ENCODE results near the gene FANCE.
A peak's percentile ranks its signal among the peaks of the same experiment; 100 is the strongest.

The FANCE gene

DNA sequence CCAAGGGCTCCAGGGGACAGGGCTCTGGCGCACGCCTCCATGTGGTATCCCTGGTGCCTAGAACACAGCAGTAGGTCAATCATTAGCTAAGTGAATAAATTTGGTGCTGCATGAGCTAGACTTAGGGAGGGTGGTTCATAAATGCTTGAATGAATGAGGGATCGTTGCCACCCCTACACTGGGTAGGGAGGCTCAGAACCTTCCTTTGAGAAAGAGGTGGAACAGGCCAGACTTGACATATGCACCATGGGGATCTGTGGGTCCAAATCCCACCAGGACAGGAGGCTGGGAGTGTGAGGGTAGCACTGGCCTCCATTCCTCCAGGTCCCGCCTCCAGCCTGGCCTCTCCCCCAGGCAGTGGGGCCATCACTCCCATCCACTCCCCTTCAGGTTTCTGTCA, 30.9 kb downstream of the FANCE start:
- Mint-ChIP-seq H3K36me3 (ENCODE audit: low read depth) (peaks cover 17% of the 10 kb centered on the region), H3K4me1 (peaks cover 55% of the 10 kb centered on the region), H3K4me3 (no peak overlapping the region), H3K27ac (no peak overlapping the region), H3K9me3 (no peaks in the 10 kb centered on the region), H3K27me3 (ENCODE audit: low read depth, poor library complexity) (no peaks in the 10 kb centered on the region)
- no peak for DNase-seq
- TF ChIP-seq, protein P1, sequence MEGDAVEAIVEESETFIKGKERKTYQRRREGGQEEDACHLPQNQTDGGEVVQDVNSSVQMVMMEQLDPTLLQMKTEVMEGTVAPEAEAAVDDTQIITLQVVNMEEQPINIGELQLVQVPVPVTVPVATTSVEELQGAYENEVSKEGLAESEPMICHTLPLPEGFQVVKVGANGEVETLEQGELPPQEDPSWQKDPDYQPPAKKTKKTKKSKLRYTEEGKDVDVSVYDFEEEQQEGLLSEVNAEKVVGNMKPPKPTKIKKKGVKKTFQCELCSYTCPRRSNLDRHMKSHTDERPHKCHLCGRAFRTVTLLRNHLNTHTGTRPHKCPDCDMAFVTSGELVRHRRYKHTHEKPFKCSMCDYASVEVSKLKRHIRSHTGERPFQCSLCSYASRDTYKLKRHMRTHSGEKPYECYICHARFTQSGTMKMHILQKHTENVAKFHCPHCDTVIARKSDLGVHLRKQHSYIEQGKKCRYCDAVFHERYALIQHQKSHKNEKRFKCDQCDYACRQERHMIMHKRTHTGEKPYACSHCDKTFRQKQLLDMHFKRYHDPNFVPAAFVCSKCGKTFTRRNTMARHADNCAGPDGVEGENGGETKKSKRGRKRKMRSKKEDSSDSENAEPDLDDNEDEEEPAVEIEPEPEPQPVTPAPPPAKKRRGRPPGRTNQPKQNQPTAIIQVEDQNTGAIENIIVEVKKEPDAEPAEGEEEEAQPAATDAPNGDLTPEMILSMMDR (IDR thresholded peaks at IDR 0.05), result no peak

DNA sequence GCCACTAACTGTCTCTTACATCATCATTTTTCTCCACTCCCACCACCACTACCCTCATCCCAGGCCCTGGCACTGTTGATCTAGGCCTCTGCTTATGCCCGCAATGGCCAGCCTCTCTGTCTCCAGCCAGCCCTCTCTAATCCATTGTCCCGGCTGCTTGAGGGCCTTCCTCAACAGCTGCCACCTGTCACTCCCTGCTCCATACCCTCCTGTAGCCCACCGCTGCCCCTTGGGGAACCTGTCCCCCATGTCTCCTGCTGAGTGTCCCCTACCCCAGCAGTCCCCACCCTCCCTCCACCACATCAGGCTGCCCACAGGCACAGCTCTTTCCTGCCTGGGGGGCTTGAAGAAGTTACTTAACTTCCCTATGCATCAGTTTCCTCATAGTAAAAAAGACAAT, 31.4 kb downstream of the FANCE start:
- H3K36me3 Mint-ChIP-seq (ENCODE audit: low read depth), result peaks cover 13% of the 10 kb centered on the region
- DNase-seq, result no peak

DNA sequence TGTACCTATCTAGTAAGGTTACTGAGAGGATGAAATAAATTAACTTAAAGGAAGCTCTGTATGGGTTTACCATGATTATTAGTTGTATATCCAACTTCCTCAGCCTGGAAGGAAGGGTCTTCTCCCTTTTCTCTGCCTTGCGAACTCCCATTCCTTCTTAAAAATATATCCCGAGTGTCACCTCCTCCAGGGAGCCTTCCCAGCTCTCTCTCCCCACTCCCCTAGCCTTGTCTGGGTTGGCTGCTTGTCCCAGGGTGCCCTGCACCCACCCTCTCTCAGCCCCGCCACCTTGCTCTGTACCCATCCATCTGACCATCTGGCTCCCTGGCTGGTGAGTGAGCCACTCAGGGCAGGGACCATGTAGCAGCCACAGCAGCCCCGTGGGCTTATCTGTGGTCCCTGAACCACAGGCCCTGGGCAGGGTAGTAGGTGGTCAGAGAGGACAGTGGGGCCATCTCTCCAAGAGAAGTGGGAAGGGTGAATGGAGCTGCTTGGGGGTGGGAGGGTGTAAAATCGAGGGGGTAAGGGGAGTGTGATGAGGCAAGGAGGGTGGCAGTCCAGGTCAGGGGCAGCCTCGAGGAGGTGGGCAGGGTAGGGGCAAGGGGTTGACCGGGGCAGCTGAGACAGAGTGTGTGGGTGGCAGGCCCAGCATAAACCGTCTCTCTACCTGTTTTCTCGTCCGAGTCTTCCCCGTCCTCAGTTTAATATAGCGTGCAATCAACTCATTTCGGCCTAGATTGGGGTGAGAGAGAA, 31.9 kb downstream of the FANCE start:
- Mint-ChIP-seq H3K4me3 (no peak overlapping the region), H3K27ac (peak overlapping the region; percentile 54), H3K27me3 (ENCODE audit: low read depth, poor library complexity) (no peaks in the 10 kb centered on the region), H3K4me1 (peaks cover 63% of the 10 kb centered on the region), H3K9me3 (no peaks in the 10 kb centered on the region), H3K36me3 (ENCODE audit: low read depth) (peaks cover 9% of the 10 kb centered on the region)
- DNase-seq, result no peak
- TF ChIP-seq, protein P1 (IDR thresholded peaks at IDR 0.05), result no peak

More for the DNA sequence above, 31.4 kb downstream of the FANCE start:
- no peaks in the 10 kb centered on the region for H3K27me3 Mint-ChIP-seq (ENCODE audit: low read depth, poor library complexity)
- no peaks in the 10 kb centered on the region for H3K9me3 Mint-ChIP-seq
- TF ChIP-seq, protein P1 (IDR thresholded peaks at IDR 0.05), result no peak
- no peak overlapping the region for H3K27ac Mint-ChIP-seq
- no peak overlapping the region for H3K4me3 Mint-ChIP-seq
- peaks cover 59% of the 10 kb centered on the region for H3K4me1 Mint-ChIP-seq

DNA sequence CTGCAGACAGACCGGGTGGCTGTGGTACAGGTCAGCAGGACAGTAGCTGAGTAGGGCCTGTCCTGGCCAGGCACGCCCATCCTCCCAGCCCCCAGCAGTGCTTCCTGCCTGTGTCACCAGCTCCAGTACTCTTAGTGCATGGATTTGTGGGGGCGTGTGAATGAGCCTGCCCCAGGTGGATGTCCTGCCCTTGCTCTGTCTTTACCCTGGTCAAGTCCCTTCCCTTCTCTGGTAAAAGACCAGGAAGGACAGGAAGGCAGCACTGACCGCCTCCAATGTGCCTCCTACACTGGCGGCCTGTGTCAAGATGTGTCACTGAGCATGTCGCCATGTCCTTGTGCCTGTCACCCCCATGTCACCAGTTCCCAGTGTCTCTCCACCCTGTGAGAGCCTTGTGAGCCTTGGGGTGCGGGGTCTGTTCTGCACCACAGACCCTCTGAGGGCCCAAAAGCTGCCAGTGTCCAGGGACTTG, 32.8 kb downstream of the FANCE start:
- Mint-ChIP-seq H3K4me1 (peaks cover 61% of the 10 kb centered on the region), H3K27ac (peak overlapping the region; percentile 64), H3K27me3 (ENCODE audit: low read depth, poor library complexity) (no peaks in the 10 kb centered on the region), H3K36me3 (ENCODE audit: low read depth) (peaks cover 9% of the 10 kb centered on the region), H3K4me3 (no peak overlapping the region), H3K9me3 (no peaks in the 10 kb centered on the region)
- DNase-seq, result no peak
- TF ChIP-seq, protein P1 (IDR thresholded peaks at IDR 0.05), result no peak

DNA sequence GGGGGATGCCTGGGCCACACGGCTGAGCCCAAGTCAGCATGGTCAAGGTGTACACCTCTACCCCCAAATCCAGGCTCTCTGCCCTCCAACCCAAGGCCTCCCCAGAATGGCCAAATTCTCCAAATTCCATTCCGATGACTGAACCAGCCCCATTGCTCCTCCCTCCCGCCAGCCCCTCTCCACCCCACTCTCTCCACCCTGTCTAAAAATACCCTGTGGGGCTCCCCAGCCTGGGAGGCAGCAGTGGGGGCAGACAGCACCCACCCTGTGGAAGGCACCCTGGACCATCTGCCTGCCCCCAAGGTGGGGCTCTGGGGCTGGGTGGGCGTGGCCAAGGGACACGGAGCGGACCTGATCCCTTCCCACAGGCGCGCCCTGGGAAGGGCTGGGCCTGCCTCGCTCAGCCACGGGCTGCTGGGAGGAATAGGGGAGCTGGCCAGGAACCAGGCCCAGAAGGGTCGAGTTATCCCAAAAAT, 33.3 kb downstream of the FANCE start:
- DNase-seq, result peak; percentile 51
- Mint-ChIP-seq H3K4me3 (no peak overlapping the region), H3K36me3 (ENCODE audit: low read depth) (peaks cover 9% of the 10 kb centered on the region), H3K27ac (peak overlapping the region; percentile 95), H3K27me3 (ENCODE audit: low read depth, poor library complexity) (no peaks in the 10 kb centered on the region), H3K4me1 (peaks cover 62% of the 10 kb centered on the region), H3K9me3 (no peaks in the 10 kb centered on the region)
- TF ChIP-seq, protein P1 (IDR thresholded peaks at IDR 0.05), result no peak
